Measurements from ENCODE around the gene NFATC2. TPM values are rescaled to one million over a fixed set of nuclear protein-coding genes. Genes with fewer than 3 reads are reported as not detected.

The NFATC2 gene
- total RNA-seq, 4 donors from 2014 or later = 5.7 to 36.4 (median 12.0) TPM

- intact Hi-C loops (cut with DNase I; ENCODE audit: low total_unique reads) = loop anchor here (5.0 kb wide), 1 partner anchor 113 kb away; no protein-coding TSS in a partner anchor
- peak overlapping the region; percentile 44 to 55 for H3K4me3 ChIP-seq
- peaks cover 8 to 9% of the 10 kb centered on the region in 2 donors for H3K4me1 ChIP-seq
- DNase-seq = no peak
- H3K27me3 ChIP-seq = no peaks in the 10 kb centered on the region
- no peaks in the 10 kb centered on the region for H3K9me3 ChIP-seq
- H3K36me3 ChIP-seq = no peaks in the 10 kb centered on the region
- no peak for TF ChIP-seq CTCF (IDR thresholded peaks at IDR 0.05)
- TF ChIP-seq POLR2A (IDR thresholded peaks at IDR 0.05) = no peak
- H3K27ac ChIP-seq = peak overlapping the region; percentile 93 to 94
These were observed 18.2 kb upstream of the NFATC2 start for GRCh38 chr20:51560550-51561307.

GRCh38 chr20:51560042-51560441, 17.5 kb upstream of the NFATC2 start:
- DNase-seq = no peak
- no peaks in the 10 kb centered on the region for H3K9me3 ChIP-seq
- H3K4me1 ChIP-seq = peaks cover 8 to 9% of the 10 kb centered on the region in 2 donors
- intact Hi-C loops (cut with DNase I; ENCODE audit: low total_unique reads) = loop anchor here (5.0 kb wide), 1 partner anchor 113 kb away; no protein-coding TSS in a partner anchor
- no peaks in the 10 kb centered on the region for H3K36me3 ChIP-seq
- TF ChIP-seq POLR2A (IDR thresholded peaks at IDR 0.05) = no peak
- TF ChIP-seq CTCF (IDR thresholded peaks at IDR 0.05) = no peak
- no peaks in the 10 kb centered on the region for H3K27me3 ChIP-seq
- no peak overlapping the region for H3K27ac ChIP-seq
- H3K4me3 ChIP-seq = no peak overlapping the region

GRCh38 chr20:51554538-51555165, 12.1 kb upstream of the NFATC2 start:
- Histone ChIP-seq H3K4me1 (no peaks in the 10 kb centered on the region), H3K27me3 (no peaks in the 10 kb centered on the region), H3K27ac (no peak overlapping the region), H3K36me3 (no peaks in the 10 kb centered on the region), H3K4me3 (no peak overlapping the region), H3K9me3 (no peaks in the 10 kb centered on the region)
- intact Hi-C loops (cut with DNase I; ENCODE audit: low total_unique reads) = no loop called here
- no peak for DNase-seq
- TF ChIP-seq POLR2A (IDR thresholded peaks at IDR 0.05) = no peak
- no peak for TF ChIP-seq CTCF (IDR thresholded peaks at IDR 0.05)

GRCh38 chr20:51553897-51554486, 11.5 kb upstream of the NFATC2 start:
- no peaks in the 10 kb centered on the region for H3K9me3 ChIP-seq
- no peak for DNase-seq
- no peaks in the 10 kb centered on the region for H3K27me3 ChIP-seq
- no peak overlapping the region for H3K27ac ChIP-seq
- no peak overlapping the region for H3K4me3 ChIP-seq
- no peaks in the 10 kb centered on the region for H3K4me1 ChIP-seq
- intact Hi-C loops (cut with DNase I; ENCODE audit: low total_unique reads) = no loop called here
- H3K36me3 ChIP-seq = no peaks in the 10 kb centered on the region
- TF ChIP-seq CTCF (IDR thresholded peaks at IDR 0.05) (no peak), POLR2A (IDR thresholded peaks at IDR 0.05) (no peak)

- Histone ChIP-seq H3K4me1 (no peaks in the 10 kb centered on the region), H3K9me3 (no peaks in the 10 kb centered on the region), H3K36me3 (no peaks in the 10 kb centered on the region), H3K4me3 (no peak overlapping the region), H3K27ac (no peak overlapping the region), H3K27me3 (no peaks in the 10 kb centered on the region)
- no peak for DNase-seq
- no peak for TF ChIP-seq CTCF (IDR thresholded peaks at IDR 0.05)
- no peak for TF ChIP-seq POLR2A (IDR thresholded peaks at IDR 0.05)
- intact Hi-C loops (cut with DNase I; ENCODE audit: low total_unique reads) = no loop called here
These were observed 8.7 kb upstream of the NFATC2 start for GRCh38 chr20:51551186-51551585.

Data from uterus (tissue), 4 donors.